Measurements from ENCODE around the gene SH3GLB1. TPM values are rescaled to one million over a fixed set of nuclear protein-coding genes. Genes with fewer than 3 reads are reported as not detected.
A peak's percentile ranks its signal among the peaks of the same experiment; 100 is the strongest.

SH3GLB1 gene
- total and polyA plus RNA-seq, 9 of the 15 experiments (the other 6 are each of a cell fraction or from before 2014, with no cell fraction given): 8.6 to 34.2 (median 24.2) TPM

DNA sequence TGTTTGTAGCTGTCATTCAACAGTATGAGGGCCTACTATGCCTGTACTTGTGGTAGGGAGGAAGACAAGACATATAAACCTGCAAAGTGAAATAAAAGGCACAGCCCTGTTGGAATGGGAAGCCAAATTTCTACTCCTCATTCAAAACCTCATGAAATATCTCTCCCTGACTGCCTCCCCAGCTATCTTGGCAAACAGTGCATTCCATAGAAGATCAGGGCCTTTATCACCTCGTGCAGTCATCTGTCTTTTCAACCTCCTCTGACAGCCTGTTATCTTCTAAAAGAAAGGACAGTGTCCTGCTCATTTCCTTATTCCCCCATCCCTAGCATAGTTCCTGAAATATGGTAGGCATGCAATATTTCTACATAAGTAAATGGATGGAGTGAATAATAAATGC, 71.0 kb downstream of the SH3GLB1 start (continued):
- TF ChIP-seq, protein P1, sequence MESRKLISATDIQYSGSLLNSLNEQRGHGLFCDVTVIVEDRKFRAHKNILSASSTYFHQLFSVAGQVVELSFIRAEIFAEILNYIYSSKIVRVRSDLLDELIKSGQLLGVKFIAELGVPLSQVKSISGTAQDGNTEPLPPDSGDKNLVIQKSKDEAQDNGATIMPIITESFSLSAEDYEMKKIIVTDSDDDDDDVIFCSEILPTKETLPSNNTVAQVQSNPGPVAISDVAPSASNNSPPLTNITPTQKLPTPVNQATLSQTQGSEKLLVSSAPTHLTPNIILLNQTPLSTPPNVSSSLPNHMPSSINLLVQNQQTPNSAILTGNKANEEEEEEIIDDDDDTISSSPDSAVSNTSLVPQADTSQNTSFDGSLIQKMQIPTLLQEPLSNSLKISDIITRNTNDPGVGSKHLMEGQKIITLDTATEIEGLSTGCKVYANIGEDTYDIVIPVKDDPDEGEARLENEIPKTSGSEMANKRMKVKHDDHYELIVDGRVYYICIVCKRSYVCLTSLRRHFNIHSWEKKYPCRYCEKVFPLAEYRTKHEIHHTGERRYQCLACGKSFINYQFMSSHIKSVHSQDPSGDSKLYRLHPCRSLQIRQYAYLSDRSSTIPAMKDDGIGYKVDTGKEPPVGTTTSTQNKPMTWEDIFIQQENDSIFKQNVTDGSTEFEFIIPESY (CRISPR knock-in tag; IDR thresholded peaks at IDR 0.05): no peak
- peak; percentile 73; the same call in 1 of the 2 replicates for TF ChIP-seq POLR2AphosphoS5 (IDR thresholded peaks at IDR 0.05; ENCODE audit: control insufficient read depth, insufficient read depth, low read depth, low read length)
- TF ChIP-seq MBD2 (IDR thresholded peaks at IDR 0.05; ENCODE audit: borderline replicate concordance, low read depth): 0 out of 2 replicates have a peak, but pooled peaks have one; percentile 41
- TF ChIP-seq, protein P2, sequence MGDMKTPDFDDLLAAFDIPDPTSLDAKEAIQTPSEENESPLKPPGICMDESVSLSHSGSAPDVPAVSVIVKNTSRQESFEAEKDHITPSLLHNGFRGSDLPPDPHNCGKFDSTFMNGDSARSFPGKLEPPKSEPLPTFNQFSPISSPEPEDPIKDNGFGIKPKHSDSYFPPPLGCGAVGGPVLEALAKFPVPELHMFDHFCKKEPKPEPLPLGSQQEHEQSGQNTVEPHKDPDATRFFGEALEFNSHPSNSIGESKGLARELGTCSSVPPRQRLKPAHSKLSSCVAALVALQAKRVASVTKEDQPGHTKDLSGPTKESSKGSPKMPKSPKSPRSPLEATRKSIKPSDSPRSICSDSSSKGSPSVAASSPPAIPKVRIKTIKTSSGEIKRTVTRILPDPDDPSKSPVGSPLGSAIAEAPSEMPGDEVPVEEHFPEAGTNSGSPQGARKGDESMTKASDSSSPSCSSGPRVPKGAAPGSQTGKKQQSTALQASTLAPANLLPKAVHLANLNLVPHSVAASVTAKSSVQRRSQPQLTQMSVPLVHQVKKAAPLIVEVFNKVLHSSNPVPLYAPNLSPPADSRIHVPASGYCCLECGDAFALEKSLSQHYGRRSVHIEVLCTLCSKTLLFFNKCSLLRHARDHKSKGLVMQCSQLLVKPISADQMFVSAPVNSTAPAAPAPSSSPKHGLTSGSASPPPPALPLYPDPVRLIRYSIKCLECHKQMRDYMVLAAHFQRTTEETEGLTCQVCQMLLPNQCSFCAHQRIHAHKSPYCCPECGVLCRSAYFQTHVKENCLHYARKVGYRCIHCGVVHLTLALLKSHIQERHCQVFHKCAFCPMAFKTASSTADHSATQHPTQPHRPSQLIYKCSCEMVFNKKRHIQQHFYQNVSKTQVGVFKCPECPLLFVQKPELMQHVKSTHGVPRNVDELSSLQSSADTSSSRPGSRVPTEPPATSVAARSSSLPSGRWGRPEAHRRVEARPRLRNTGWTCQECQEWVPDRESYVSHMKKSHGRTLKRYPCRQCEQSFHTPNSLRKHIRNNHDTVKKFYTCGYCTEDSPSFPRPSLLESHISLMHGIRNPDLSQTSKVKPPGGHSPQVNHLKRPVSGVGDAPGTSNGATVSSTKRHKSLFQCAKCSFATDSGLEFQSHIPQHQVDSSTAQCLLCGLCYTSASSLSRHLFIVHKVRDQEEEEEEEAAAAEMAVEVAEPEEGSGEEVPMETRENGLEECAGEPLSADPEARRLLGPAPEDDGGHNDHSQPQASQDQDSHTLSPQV (IDR thresholded peaks at IDR 0.05): 0 out of 2 replicates have a peak, but pooled peaks have one; percentile 14
- no peak for TF ChIP-seq IFI16 (CRISPR knock-in tag; IDR thresholded peaks at IDR 0.05)
- TF ChIP-seq JUND (IDR thresholded peaks at IDR 0.05; ENCODE audit: borderline replicate concordance, low read depth, low read length): peak; percentile 57; the same call in 1 of the 2 replicates
- TF ChIP-seq JUND (tag; IDR thresholded peaks at IDR 0.05; ENCODE audit: borderline replicate concordance, low read depth, low read length): peak; percentile 50; the same call in 1 of the 3 replicates
- TF ChIP-seq, protein P3, sequence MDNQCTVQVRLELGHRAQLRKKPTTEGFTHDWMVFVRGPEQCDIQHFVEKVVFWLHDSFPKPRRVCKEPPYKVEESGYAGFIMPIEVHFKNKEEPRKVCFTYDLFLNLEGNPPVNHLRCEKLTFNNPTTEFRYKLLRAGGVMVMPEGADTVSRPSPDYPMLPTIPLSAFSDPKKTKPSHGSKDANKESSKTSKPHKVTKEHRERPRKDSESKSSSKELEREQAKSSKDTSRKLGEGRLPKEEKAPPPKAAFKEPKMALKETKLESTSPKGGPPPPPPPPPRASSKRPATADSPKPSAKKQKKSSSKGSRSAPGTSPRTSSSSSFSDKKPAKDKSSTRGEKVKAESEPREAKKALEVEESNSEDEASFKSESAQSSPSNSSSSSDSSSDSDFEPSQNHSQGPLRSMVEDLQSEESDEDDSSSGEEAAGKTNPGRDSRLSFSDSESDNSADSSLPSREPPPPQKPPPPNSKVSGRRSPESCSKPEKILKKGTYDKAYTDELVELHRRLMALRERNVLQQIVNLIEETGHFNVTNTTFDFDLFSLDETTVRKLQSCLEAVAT (IDR thresholded peaks at IDR 0.05): no peak
- TF ChIP-seq, protein P4, sequence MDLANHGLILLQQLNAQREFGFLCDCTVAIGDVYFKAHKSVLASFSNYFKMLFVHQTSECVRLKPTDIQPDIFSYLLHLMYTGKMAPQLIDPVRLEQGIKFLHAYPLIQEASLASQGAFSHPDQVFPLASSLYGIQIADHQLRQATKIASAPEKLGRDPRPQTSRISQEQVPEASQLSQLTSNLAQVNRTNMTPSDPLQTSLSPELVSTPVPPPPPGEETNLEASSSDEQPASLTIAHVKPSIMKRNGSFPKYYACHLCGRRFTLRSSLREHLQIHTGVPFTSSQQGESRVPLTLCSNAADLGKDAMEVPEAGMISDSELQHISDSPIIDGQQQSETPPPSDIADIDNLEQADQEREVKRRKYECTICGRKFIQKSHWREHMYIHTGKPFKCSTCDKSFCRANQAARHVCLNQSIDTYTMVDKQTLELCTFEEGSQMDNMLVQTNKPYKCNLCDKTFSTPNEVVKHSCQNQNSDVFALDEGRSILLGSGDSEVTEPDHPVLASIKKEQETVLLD (IDR thresholded peaks at IDR 0.05): peak; percentile 23; the same call in 1 of the 2 replicates
- peak; percentile 94 for TF ChIP-seq CCNT2 (IDR thresholded peaks at IDR 0.05; ENCODE audit: borderline replicate concordance, extremely low read depth, insufficient read length, low read depth, low read length)
- TF ChIP-seq HDAC2 (IDR thresholded peaks at IDR 0.05): peak; percentile 82
- peak; percentile 100 for TF ChIP-seq MECOM (CRISPR knock-in tag; IDR thresholded peaks at IDR 0.05)
- TF ChIP-seq, protein P5, sequence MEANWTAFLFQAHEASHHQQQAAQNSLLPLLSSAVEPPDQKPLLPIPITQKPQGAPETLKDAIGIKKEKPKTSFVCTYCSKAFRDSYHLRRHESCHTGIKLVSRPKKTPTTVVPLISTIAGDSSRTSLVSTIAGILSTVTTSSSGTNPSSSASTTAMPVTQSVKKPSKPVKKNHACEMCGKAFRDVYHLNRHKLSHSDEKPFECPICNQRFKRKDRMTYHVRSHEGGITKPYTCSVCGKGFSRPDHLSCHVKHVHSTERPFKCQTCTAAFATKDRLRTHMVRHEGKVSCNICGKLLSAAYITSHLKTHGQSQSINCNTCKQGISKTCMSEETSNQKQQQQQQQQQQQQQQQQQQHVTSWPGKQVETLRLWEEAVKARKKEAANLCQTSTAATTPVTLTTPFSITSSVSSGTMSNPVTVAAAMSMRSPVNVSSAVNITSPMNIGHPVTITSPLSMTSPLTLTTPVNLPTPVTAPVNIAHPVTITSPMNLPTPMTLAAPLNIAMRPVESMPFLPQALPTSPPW (CRISPR knock-in tag; IDR thresholded peaks at IDR 0.05): peak; percentile 44; the same call in 1 of the 2 replicates
- peak; percentile 95 for TF ChIP-seq ARID1B (IDR thresholded peaks at IDR 0.05)
- TF ChIP-seq MTA3 (IDR thresholded peaks at IDR 0.05; ENCODE audit: borderline replicate concordance): peak; percentile 63; the same call in 1 of the 2 replicates
- peak; percentile 41; the same call in 1 of the 2 replicates for TF ChIP-seq LEF1 (IDR thresholded peaks at IDR 0.05)
- TF ChIP-seq MTA1 (IDR thresholded peaks at IDR 0.05; ENCODE audit: borderline replicate concordance): peak; percentile 85; the same call in 1 of the 2 replicates
- 0 out of 2 replicates have a peak, but pooled peaks have one; percentile 35 for TF ChIP-seq LCOR (CRISPR knock-in tag; IDR thresholded peaks at IDR 0.05)

Data from K562 (cell line).